ENCODE results near the gene SUOX.

DNA sequence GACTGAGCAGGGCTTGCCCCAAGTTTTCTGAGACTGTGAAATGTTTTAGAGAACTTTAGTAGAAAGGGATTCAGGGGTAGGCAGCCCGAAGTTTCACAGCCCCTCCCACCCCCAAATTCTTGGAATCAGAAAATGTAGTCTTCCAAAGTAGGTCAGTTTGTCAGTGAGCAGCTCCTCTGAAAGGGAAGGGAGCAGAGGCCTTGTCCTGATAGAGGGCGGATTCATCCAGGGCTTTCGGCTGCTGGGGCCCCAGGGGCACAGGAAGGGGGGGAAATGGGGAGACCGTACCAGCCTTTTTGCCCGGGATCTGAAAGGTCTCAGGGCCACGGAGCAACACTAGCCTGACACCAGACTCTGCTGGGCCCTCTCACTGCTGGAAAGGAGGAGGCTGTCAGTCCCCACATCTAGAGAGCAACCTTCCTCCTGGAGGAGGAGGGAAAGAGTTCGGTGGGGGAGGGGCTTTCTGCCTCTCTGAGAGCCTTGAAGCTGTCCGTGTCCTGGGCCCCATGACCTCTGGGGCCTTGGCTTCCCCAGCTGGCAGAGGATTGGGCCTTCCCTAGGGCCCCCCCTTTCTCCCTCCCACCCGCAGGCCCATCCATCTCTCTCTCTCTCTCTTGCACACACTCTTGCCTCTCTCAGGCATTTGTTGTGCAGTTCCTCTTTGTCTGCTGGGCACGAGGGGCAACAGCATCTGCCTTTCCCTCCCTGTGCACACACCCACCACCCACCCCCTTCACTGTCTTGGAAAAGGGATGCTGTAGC lies 23.5 kb downstream of the SUOX start, which contains the start of gene IKZF4:
- TF ChIP-seq POLR2A (IDR thresholded peaks at IDR 0.05; ENCODE audit: low read length) = peak; percentile 42
- no peak for TF ChIP-seq GATA1 (IDR thresholded peaks at IDR 0.05; ENCODE audit: low read depth, low read length)

All from erythroblast (primary cell).